Natural killer cell treated with Interleukin-12 subunit alpha and Interleukin-12 subunit beta and Interleukin-15 and Interleukin-18, amount 100 ng/mL, for 72 hours (primary cell): Measurements from ENCODE around the gene CPA1. TPM values are rescaled to one million over a fixed set of nuclear protein-coding genes. Genes with fewer than 3 reads are reported as not detected.

Experiments used
- ATAC-seq, 2 donors: fragments of 150-1000 bp; cut with Tn5 transposase in 1 of 2; sonication (Bioruptor Pico), chemical (Tn5 transposase) in 1 of 2; 2 replicates each; pipeline ENCODE4 v1.10.0; 2021
- DNase-seq: peaks from one replicate; pipeline ENCODE4 v3.0.0; 2022; ENCODE audit warnings: low spot score
- H3K27ac Mint-ChIP-seq, 2 donors: 1 replicate in 1 of 2; 2 replicates in 1 of 2; pipeline ENCODE4 v1.8.0; 2022; ENCODE audit warnings: mixed read lengths in 2 of 2, mild to moderate bottlenecking in 1 of 2, moderate library complexity in 1 of 2
- H3K27me3 Mint-ChIP-seq, 2 donors: 1 replicate in 1 of 2; 2 replicates in 1 of 2; pipeline ENCODE4 v1.8.0; 2022; ENCODE audit warnings: mixed read lengths in 2 of 2
- H3K36me3 Mint-ChIP-seq: one replicate; pipeline ENCODE4 v1.8.0; 2022; ENCODE audit warnings: mixed read lengths
- H3K4me1 Mint-ChIP-seq, 2 donors: 1 replicate in 1 of 2; 2 replicates in 1 of 2; pipeline ENCODE4 v1.8.0; 2022; ENCODE audit warnings: low read depth in 2 of 2, mixed read lengths in 2 of 2, mild to moderate bottlenecking in 1 of 2
- H3K4me3 Mint-ChIP-seq: one replicate; pipeline ENCODE4 v1.8.0; 2022; ENCODE audit warnings: mixed read lengths
- H3K9me3 Mint-ChIP-seq: 2 replicates; pipeline ENCODE4 v1.8.0; 2022; ENCODE audit warnings: mixed read lengths
- total RNA-seq, 2 donors: library from RNA; stranded (reverse); gene quantifications; one replicate each; pipeline ENCODE4 v1.2.3, GENCODE V29; 2022

The CPA1 gene
- total RNA-seq, result not detected

GRCh38 chr7:130379921-130380860 is at the start of gene CPA1:
CPA1 (plus strand) TSS chr7:130380494; CDS start chr7:130380521, 27 bp downstream.
- no peaks in the 10 kb centered on the region for H3K36me3 Mint-ChIP-seq
- ATAC-seq, result no peak
- H3K27me3 Mint-ChIP-seq, result no peaks in the 10 kb centered on the region
- no peak for DNase-seq
- no peak within 1 kb of the TSS for H3K4me3 Mint-ChIP-seq
- peaks cover 6% of the 10 kb centered on the region for H3K9me3 Mint-ChIP-seq
- H3K4me1 Mint-ChIP-seq, result peaks cover 0 to 3% of the 10 kb centered on the region in 2 donors
- no peak within 1 kb of the TSS for H3K27ac Mint-ChIP-seq

GRCh38 chr7:130332259-130333053 is 47.8 kb upstream of the CPA1 start:
- ATAC-seq (no peak), DNase-seq (no peak)
- H3K4me3 Mint-ChIP-seq, result no peak overlapping the region
- no peaks in the 10 kb centered on the region for H3K9me3 Mint-ChIP-seq
- H3K27ac Mint-ChIP-seq, result no peak overlapping the region
- no peaks in the 10 kb centered on the region for H3K4me1 Mint-ChIP-seq
- H3K27me3 Mint-ChIP-seq, result peaks cover 0 to 10% of the 10 kb centered on the region in 2 donors
- no peaks in the 10 kb centered on the region for H3K36me3 Mint-ChIP-seq

- no peaks in the 10 kb centered on the region for H3K9me3 Mint-ChIP-seq
- H3K36me3 Mint-ChIP-seq, result no peaks in the 10 kb centered on the region
- H3K27me3 Mint-ChIP-seq, result peaks cover 0 to 10% of the 10 kb centered on the region in 2 donors
- DNase-seq (no peak), ATAC-seq (no peak)
- H3K4me1 Mint-ChIP-seq, result no peaks in the 10 kb centered on the region
- no peak overlapping the region for H3K4me3 Mint-ChIP-seq
- no peak overlapping the region for H3K27ac Mint-ChIP-seq
Observed at GRCh38 chr7:130333832-130334231, 46.5 kb upstream of the CPA1 start.

GRCh38 chr7:130334274-130334673 is 46.0 kb upstream of the CPA1 start:
- Mint-ChIP-seq H3K27ac (no peak overlapping the region), H3K9me3 (no peaks in the 10 kb centered on the region), H3K27me3 (peaks cover 0 to 10% of the 10 kb centered on the region in 2 donors), H3K4me3 (no peak overlapping the region), H3K4me1 (no peaks in the 10 kb centered on the region), H3K36me3 (no peaks in the 10 kb centered on the region)
- no peak for DNase-seq
- ATAC-seq, result no peak

- no peaks in the 10 kb centered on the region for H3K9me3 Mint-ChIP-seq
- no peaks in the 10 kb centered on the region for H3K4me1 Mint-ChIP-seq
- H3K36me3 Mint-ChIP-seq, result no peaks in the 10 kb centered on the region
- H3K27ac Mint-ChIP-seq, result no peak overlapping the region
- peak in 1 of 2 donors; percentile 28 for ATAC-seq
- H3K4me3 Mint-ChIP-seq, result no peak overlapping the region
- peaks cover 0 to 10% of the 10 kb centered on the region in 2 donors for H3K27me3 Mint-ChIP-seq
- no peak for DNase-seq
Observed at GRCh38 chr7:130337410-130337971, 42.8 kb upstream of the CPA1 start.

- H3K9me3 Mint-ChIP-seq, result no peaks in the 10 kb centered on the region
- DNase-seq, result no peak
- peaks cover 0 to 10% of the 10 kb centered on the region in 2 donors for H3K27me3 Mint-ChIP-seq
- no peaks in the 10 kb centered on the region for H3K4me1 Mint-ChIP-seq
- ATAC-seq, result no peak
- no peaks in the 10 kb centered on the region for H3K36me3 Mint-ChIP-seq
- no peak overlapping the region for H3K4me3 Mint-ChIP-seq
- no peak overlapping the region for H3K27ac Mint-ChIP-seq
Observed at GRCh38 chr7:130338233-130338632, 42.1 kb upstream of the CPA1 start.

GRCh38 chr7:130341882-130342281 is 38.4 kb upstream of the CPA1 start:
- ATAC-seq (no peak), DNase-seq (no peak)
- Mint-ChIP-seq H3K27ac (no peak overlapping the region), H3K36me3 (no peaks in the 10 kb centered on the region), H3K4me1 (no peaks in the 10 kb centered on the region), H3K4me3 (no peak overlapping the region), H3K27me3 (peaks cover 6 to 14% of the 10 kb centered on the region in 2 donors), H3K9me3 (no peaks in the 10 kb centered on the region)

- no peak for ATAC-seq
- H3K9me3 Mint-ChIP-seq, result no peaks in the 10 kb centered on the region
- no peaks in the 10 kb centered on the region for H3K36me3 Mint-ChIP-seq
- no peak overlapping the region for H3K27ac Mint-ChIP-seq
- no peak overlapping the region for H3K4me3 Mint-ChIP-seq
- DNase-seq, result no peak
- peaks cover 6 to 14% of the 10 kb centered on the region in 2 donors for H3K27me3 Mint-ChIP-seq
- H3K4me1 Mint-ChIP-seq, result no peaks in the 10 kb centered on the region
Observed at GRCh38 chr7:130342701-130343380, 37.5 kb upstream of the CPA1 start.

GRCh38 chr7:130344271-130344866 is 35.9 kb upstream of the CPA1 start, which contains the start of gene CPA5:
CPA5 (plus strand) TSS chr7:130344816; CDS start chr7:130346486, 1,670 bp downstream.
- no peaks in the 10 kb centered on the region for H3K9me3 Mint-ChIP-seq
- no peaks in the 10 kb centered on the region for H3K4me1 Mint-ChIP-seq
- ATAC-seq (no peak), DNase-seq (no peak)
- no peak within 1 kb of the TSS for H3K27ac Mint-ChIP-seq
- peaks cover 6 to 14% of the 10 kb centered on the region in 2 donors for H3K27me3 Mint-ChIP-seq
- no peak within 1 kb of the TSS for H3K4me3 Mint-ChIP-seq
- H3K36me3 Mint-ChIP-seq, result no peaks in the 10 kb centered on the region

- DNase-seq (no peak), ATAC-seq (no peak)
- Mint-ChIP-seq H3K4me3 (no peak overlapping the region), H3K36me3 (no peaks in the 10 kb centered on the region), H3K4me1 (no peaks in the 10 kb centered on the region), H3K27me3 (peaks cover 9 to 14% of the 10 kb centered on the region in 2 donors), H3K9me3 (no peaks in the 10 kb centered on the region), H3K27ac (no peak overlapping the region)
Observed at GRCh38 chr7:130345136-130345535, 35.2 kb upstream of the CPA1 start.

GRCh38 chr7:130345725-130346124 is 34.6 kb upstream of the CPA1 start:
- DNase-seq, result no peak
- no peak overlapping the region for H3K4me3 Mint-ChIP-seq
- H3K27me3 Mint-ChIP-seq, result peaks cover 12 to 14% of the 10 kb centered on the region in 2 donors
- no peak overlapping the region for H3K27ac Mint-ChIP-seq
- no peaks in the 10 kb centered on the region for H3K36me3 Mint-ChIP-seq
- H3K4me1 Mint-ChIP-seq, result no peaks in the 10 kb centered on the region
- no peak for ATAC-seq
- H3K9me3 Mint-ChIP-seq, result no peaks in the 10 kb centered on the region

GRCh38 chr7:130346177-130346905 is 34.0 kb upstream of the CPA1 start:
- Mint-ChIP-seq H3K9me3 (no peaks in the 10 kb centered on the region), H3K27me3 (peaks cover 12 to 14% of the 10 kb centered on the region in 2 donors), H3K4me3 (no peak overlapping the region), H3K27ac (no peak overlapping the region), H3K4me1 (no peaks in the 10 kb centered on the region), H3K36me3 (no peaks in the 10 kb centered on the region)
- peak; percentile 31 to 36 for ATAC-seq
- DNase-seq, result no peak
